ENCODE measurements around the gene NAP1L1.

- no peak for TF ChIP-seq CTCF (IDR thresholded peaks at IDR 0.05; ENCODE audit: borderline replicate concordance, extremely low read depth, low read length, poor library complexity, severe bottlenecking)
- no peak for TF ChIP-seq EZH2 (IDR thresholded peaks at IDR 0.05; ENCODE audit: borderline replicate concordance, low read depth, low read length, severe bottlenecking)
These were observed 22.1 kb upstream of the NAP1L1 start for GRCh38 chr12:76106631-76107030.
